G401.6 (cell line): ENCODE data around the gene FAM76A.
"Not testable (repeated sequence)": the region's sequence is repeated elsewhere in the genome, so short reads cannot be mapped to it uniquely, and the experiment has no call there.

Experiments
- FAIRE-seq: peaks from 2 replicates; lab custom pipeline; 2012; peaks lifted over from hg19 to GRCh38; lab: Jason Lieb, UNC

FAM76A gene

GRCh38 chr1:27725374-27726172 lies at the start of gene FAM76A:
FAM76A (plus strand) TSS chr1:27725961; CDS start chr1:27726081, 120 bp downstream.
- peak; percentile 98 for FAIRE-seq

GRCh38 chr1:27676410-27676809 lies 49.4 kb upstream of the FAM76A start:
- no peak for FAIRE-seq

- FAIRE-seq = no peak
Measured at GRCh38 chr1:27678747-27679146, 47.0 kb upstream of the FAM76A start.

- FAIRE-seq = not testable (repeated sequence)
Measured at GRCh38 chr1:27680225-27680791, 45.5 kb upstream of the FAM76A start.

- FAIRE-seq = not testable (repeated sequence)
Measured at GRCh38 chr1:27681580-27681979, 44.2 kb upstream of the FAM76A start.

GRCh38 chr1:27682351-27682944 lies 43.3 kb upstream of the FAM76A start:
- no peak for FAIRE-seq

- no peak for FAIRE-seq
Measured at GRCh38 chr1:27684176-27684575, 41.6 kb upstream of the FAM76A start.

GRCh38 chr1:27686223-27686990 lies 39.4 kb upstream of the FAM76A start:
- no peak for FAIRE-seq

- no peak for FAIRE-seq
Measured at GRCh38 chr1:27687906-27688305, 37.9 kb upstream of the FAM76A start.

- no peak for FAIRE-seq
Measured at GRCh38 chr1:27689423-27690173, 36.2 kb upstream of the FAM76A start.

GRCh38 chr1:27690183-27690582 lies 35.6 kb upstream of the FAM76A start:
- no peak for FAIRE-seq

GRCh38 chr1:27696835-27697234 lies 28.9 kb upstream of the FAM76A start:
- FAIRE-seq = not testable (repeated sequence)

GRCh38 chr1:27704958-27705357 lies 20.8 kb upstream of the FAM76A start:
- no peak for FAIRE-seq

- no peak for FAIRE-seq
Measured at GRCh38 chr1:27705545-27705944, 20.2 kb upstream of the FAM76A start.

GRCh38 chr1:27710574-27710973 lies 15.2 kb upstream of the FAM76A start:
- FAIRE-seq = no peak

GRCh38 chr1:27713139-27713725 lies 12.5 kb upstream of the FAM76A start:
- FAIRE-seq = no peak

GRCh38 chr1:27713869-27714513 lies 11.8 kb upstream of the FAM76A start:
- no peak for FAIRE-seq

GRCh38 chr1:27716262-27716895 lies 9.4 kb upstream of the FAM76A start:
- FAIRE-seq = no peak

GRCh38 chr1:27719286-27720251 lies 6.2 kb upstream of the FAM76A start:
- no peak for FAIRE-seq
